Lung (tissue), 12 donors: ENCODE measurements around the gene MAGEC3. TPM values are rescaled to one million over a fixed set of nuclear protein-coding genes. Genes with fewer than 3 reads are reported as not detected.
"Not testable (repeated sequence)": the region's sequence is repeated elsewhere in the genome, so short reads cannot be mapped to it uniquely, and the experiment has no call there.

ENCODE experiments used
- ATAC-seq: fragments of 200-7000 bp; cut with Tn5 transposase; one replicate; pipeline ENCODE4 v1.9.1; 2020; ENCODE audit warnings: moderate number of reproducible peaks; ENCODE audit not compliant: insufficient read depth, low FRiP score
- DNase-seq, 3 donors: peaks; one replicate each; pipeline ENCODE4 v3.0.0-alpha.2; 2013 to 2017
- H3K27ac ChIP-seq, 2 donors: one replicate each; pipeline ENCODE4 v1.5.1; 2013; ENCODE audit warnings: mild to moderate bottlenecking in 2 of 2, moderate library complexity in 2 of 2, control low read depth in 1 of 2, inconsistent platforms in 1 of 2, low read depth in 1 of 2, low read length in 1 of 2
- H3K27me3 ChIP-seq, 3 donors: one replicate each; pipeline ENCODE4 v1.5.1; 2013; ENCODE audit warnings: low read length in 2 of 3; ENCODE audit not compliant: control insufficient read depth in 3 of 3, insufficient read depth in 3 of 3
- H3K36me3 ChIP-seq, 4 donors: one replicate each; pipeline ENCODE4 v1.5.1; 2013; ENCODE audit warnings: low read length in 4 of 4, mild to moderate bottlenecking in 1 of 4, moderate library complexity in 1 of 4; ENCODE audit not compliant: control insufficient read depth in 4 of 4, insufficient read depth in 4 of 4
- H3K4me1 ChIP-seq, 5 donors: one replicate each; pipeline ENCODE4 v1.5.1; 2013; ENCODE audit warnings: low read length in 5 of 5, mild to moderate bottlenecking in 2 of 5, moderate library complexity in 1 of 5; ENCODE audit not compliant: control insufficient read depth in 5 of 5, insufficient read depth in 5 of 5
- H3K4me3 ChIP-seq: one replicate; pipeline ENCODE4 v1.5.1; 2013; ENCODE audit warnings: mild to moderate bottlenecking, control low read depth, moderate library complexity
- H3K9ac ChIP-seq, 2 donors: one replicate each; pipeline ENCODE4 v1.5.1; 2013; ENCODE audit warnings: low read length in 2 of 2, control low read depth in 1 of 2; ENCODE audit not compliant: insufficient read depth in 1 of 2
- H3K9me3 ChIP-seq, 4 donors: one replicate each; pipeline ENCODE4 v1.5.1; 2013; ENCODE audit warnings: low read length in 3 of 4, mild to moderate bottlenecking in 1 of 4, moderate library complexity in 1 of 4; ENCODE audit not compliant: control insufficient read depth in 4 of 4, insufficient read depth in 3 of 4
- CTCF ChIP-seq: IDR thresholded peaks from 2 replicates; pipeline ENCODE4 v1.5.1; 2012; ENCODE audit warnings: mild to moderate bottlenecking; ENCODE audit errors: control extremely low read depth, extremely low read depth
- WGBS, 2 donors: extraction: QIAGEN DNeasy Blood & Tissue Kit; methylation state at CpG; one replicate each; pipeline ENCODE4 v1.1.7; 2013; 5-methylcytosine and 5-hydroxymethylcytosine counted together
- polyA plus RNA-seq, 2 donors: library from polyadenylated mRNA; stranded (reverse); fragments of 200-250 nt; gene quantifications; one replicate each; pipeline ENCODE4 v1.2.1, GENCODE V29; 2013
- total RNA-seq, 2 donors: library from RNA; depleted of rRNA in 1 of 2; stranded (reverse); fragments of >200 nt in 1 of 2; gene quantifications; one replicate each; pipeline ENCODE4 v1.2.1, GENCODE V29; 2014 to 2021
- donor health status: control.
- donor health status: control.
- donor health status: Bipolar disorder and iron deficiency.
- donor health status: healthy.
- donor health status: DM: yes; HTN: yes; CAD: no.

MAGEC3 gene
- total and polyA plus RNA-seq, 4 donors, result not detected

DNA sequence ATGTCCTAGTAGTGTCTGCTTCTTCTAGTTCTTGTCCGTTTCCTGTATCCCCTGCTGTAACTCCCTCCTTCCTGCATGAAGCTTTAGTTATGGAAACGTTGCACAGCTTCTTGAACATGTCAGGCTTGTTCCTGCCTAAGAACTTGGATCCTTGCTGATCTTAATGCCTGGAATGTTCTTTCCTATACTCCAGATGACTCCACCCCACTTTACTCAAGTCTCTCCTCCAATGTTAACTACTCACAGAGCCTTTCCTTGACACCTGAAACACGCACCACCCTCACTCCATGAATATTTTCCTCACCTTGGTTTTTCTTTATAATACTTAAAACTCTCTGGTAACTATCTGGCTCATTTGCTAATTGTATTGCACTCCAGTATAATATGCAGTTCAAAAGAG is 19.4 kb downstream of the MAGEC3 start:
- H3K27ac ChIP-seq, result no peak overlapping the region
- H3K27me3 ChIP-seq, result no peaks in the 10 kb centered on the region
- H3K36me3 ChIP-seq, result no peaks in the 10 kb centered on the region
- H3K9me3 ChIP-seq, result no peaks in the 10 kb centered on the region
- no peaks in the 10 kb centered on the region for H3K4me1 ChIP-seq
- no peak overlapping the region for H3K9ac ChIP-seq
- no peak overlapping the region for H3K4me3 ChIP-seq
- ATAC-seq, result no peak
- no peak for DNase-seq
- no peak for TF ChIP-seq CTCF
- 29 to 57% methylated on average over 3 of the region's 3 CpGs for WGBS, 2 donors

GRCh38 chrX:141879616-141880015 is 41.5 kb downstream of the MAGEC3 start:
- no peak for TF ChIP-seq CTCF
- H3K4me1 ChIP-seq, result no peaks in the 10 kb centered on the region
- no peaks in the 10 kb centered on the region for H3K36me3 ChIP-seq
- no peak overlapping the region for H3K27ac ChIP-seq
- H3K27me3 ChIP-seq, result no peaks in the 10 kb centered on the region
- WGBS, 2 donors, result 53 to 64% methylated on average over 3 to 5 of the region's 5 CpGs
- H3K9ac ChIP-seq, result no peak overlapping the region
- no peak overlapping the region for H3K4me3 ChIP-seq
- H3K9me3 ChIP-seq, result peaks cover 0 to 3% (median 0%) of the 10 kb centered on the region in 4 donors
- ATAC-seq, result no peak
- no peak for DNase-seq

DNA sequence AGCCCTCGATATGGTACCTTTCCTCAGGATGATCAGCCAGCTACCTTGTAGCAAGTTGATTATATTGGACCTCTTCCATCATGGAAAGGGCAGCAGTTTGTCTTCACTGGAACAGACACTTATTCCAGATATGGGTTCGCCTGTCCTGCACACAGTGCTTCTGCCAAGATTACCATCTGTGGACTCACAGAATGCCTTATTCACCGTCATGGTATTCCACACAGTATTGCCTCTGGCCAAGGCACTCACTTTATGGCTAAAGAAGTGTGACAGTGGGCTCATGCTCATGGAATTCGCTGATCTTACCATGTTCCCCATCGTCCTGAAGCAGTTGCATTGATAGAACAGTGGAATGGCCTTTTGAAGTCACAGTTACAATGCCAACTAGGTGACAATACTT is 50.7 kb downstream of the MAGEC3 start:
- DNase-seq, H3K4me3 ChIP-seq, H3K4me1 ChIP-seq, H3K9me3 ChIP-seq, H3K27me3 ChIP-seq, H3K36me3 ChIP-seq, H3K9ac ChIP-seq, ATAC-seq, H3K27ac ChIP-seq: not testable (repeated sequence)
- WGBS, 2 donors, result 64 to 90% methylated on average over 5 of the region's 5 CpGs

DNA sequence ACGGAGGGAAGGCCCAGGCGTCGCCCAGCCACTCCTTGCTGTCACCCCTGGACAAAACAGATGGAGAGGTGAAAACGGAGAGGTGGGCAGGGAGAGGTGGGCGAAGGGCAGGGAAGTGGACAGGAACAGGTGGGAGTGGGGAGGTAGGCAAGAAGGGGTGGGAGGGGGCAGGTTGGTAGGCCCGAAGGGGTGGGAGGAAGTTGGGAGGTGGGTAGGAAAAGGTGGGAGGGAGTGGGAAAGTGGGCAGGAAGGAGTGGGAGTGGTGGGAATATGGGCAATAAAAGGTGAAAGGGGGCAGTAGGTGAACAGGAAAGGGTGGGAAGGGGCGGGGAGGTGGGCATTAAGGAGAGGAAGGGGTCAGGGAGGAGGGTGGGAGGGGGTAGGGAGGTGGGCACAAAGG is 56.6 kb downstream of the MAGEC3 start:
- no peaks in the 10 kb centered on the region for H3K36me3 ChIP-seq
- WGBS, 2 donors, result 73 to 86% methylated on average over 6 to 7 of the region's 7 CpGs
- peaks cover 0 to 1% (median 0%) of the 10 kb centered on the region in 4 donors for H3K9me3 ChIP-seq
- no peak for ATAC-seq
- no peak for DNase-seq
- H3K4me1 ChIP-seq, result no peaks in the 10 kb centered on the region
- no peak overlapping the region for H3K9ac ChIP-seq
- H3K4me3 ChIP-seq, result no peak overlapping the region
- H3K27ac ChIP-seq, result no peak overlapping the region
- peaks cover 0 to 2% (median 0%) of the 10 kb centered on the region in 3 donors for H3K27me3 ChIP-seq
- no peak for TF ChIP-seq CTCF
